GDM1 (cell line): ENCODE measurements around the gene IKZF5.

ENCODE experiments used
- DNase-seq: peaks from one replicate; lab custom pipeline; 2025; lab: John Stamatoyannopoulos, UW

IKZF5 gene, protein sequence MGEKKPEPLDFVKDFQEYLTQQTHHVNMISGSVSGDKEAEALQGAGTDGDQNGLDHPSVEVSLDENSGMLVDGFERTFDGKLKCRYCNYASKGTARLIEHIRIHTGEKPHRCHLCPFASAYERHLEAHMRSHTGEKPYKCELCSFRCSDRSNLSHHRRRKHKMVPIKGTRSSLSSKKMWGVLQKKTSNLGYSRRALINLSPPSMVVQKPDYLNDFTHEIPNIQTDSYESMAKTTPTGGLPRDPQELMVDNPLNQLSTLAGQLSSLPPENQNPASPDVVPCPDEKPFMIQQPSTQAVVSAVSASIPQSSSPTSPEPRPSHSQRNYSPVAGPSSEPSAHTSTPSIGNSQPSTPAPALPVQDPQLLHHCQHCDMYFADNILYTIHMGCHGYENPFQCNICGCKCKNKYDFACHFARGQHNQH

GRCh38 chr10:123008355-123009104 lies at the start of gene IKZF5, which contains the start of gene ACADSB:
TSS of gene IKZF5 (minus strand) at chr10:123008795. CDS start at chr10:122998625, 10,170 bp downstream.
TSS of gene ACADSB (plus strand) at chr10:123009006. CDS start at chr10:123009030, 24 bp downstream.
- peak; percentile 94 for DNase-seq

GRCh38 chr10:123057968-123058367 lies 49.4 kb upstream of the IKZF5 start:
- DNase-seq = no peak

- no peak for DNase-seq
Measured at GRCh38 chr10:123045961-123046731, 37.6 kb upstream of the IKZF5 start.

- DNase-seq = no peak
Measured at GRCh38 chr10:123044391-123044790, 35.8 kb upstream of the IKZF5 start.

- peak; percentile 32 for DNase-seq
Measured at GRCh38 chr10:123043409-123043925, 34.9 kb upstream of the IKZF5 start.

DNA sequence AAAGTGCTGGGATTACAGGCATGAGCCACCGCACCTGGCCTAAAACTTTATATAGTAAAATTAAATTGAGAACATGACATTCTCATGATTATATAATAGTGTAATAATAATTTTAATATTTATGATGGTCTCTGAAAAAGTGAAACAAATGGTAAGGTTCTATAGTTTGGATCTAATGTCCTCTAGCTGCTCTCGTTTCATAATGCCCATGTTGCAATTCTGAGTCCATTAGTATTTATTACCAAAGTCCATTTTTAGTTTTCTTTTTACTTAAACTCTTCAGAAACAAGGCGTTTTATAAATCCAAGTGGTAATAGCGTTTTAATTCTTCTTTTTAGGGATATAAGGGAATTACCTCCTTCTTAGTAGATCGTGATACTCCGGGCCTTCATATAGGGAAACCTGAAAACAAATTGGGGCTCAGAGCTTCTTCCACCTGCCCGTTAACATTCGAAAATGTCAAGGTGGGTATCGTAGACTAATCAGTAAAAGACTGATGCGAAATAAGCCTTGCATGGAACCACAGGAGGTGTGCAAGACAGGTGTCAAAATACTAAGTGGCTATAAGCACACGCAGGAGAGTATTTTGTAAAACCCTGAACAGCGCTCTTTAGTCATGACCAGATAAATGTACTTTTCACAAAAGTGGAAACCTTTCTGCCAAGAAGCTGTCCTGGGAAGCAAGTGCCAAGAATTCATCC lies 34.3 kb upstream of the IKZF5 start:
- no peak for DNase-seq

DNA sequence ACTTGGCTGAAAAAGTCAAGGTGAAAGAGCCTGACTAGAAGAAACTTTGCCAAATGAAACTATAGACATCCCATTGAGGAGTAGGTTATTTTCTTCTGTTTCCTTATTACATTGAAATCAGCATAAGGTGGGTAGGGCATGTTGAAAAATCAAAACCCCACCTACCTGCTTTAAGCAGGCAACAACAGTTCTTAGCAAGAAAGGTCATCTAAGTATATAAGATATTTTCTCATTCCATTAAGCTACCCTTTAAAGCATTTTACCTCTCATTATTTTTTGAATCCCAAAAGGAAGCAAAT lies 31.0 kb upstream of the IKZF5 start:
- DNase-seq = no peak

GRCh38 chr10:123038782-123039631 lies 30.4 kb upstream of the IKZF5 start:
- peak; percentile 73 for DNase-seq

GRCh38 chr10:123035467-123036086 lies 27.0 kb upstream of the IKZF5 start:
- no peak for DNase-seq

- DNase-seq = no peak
Measured at GRCh38 chr10:123034332-123034731, 25.7 kb upstream of the IKZF5 start.

DNA sequence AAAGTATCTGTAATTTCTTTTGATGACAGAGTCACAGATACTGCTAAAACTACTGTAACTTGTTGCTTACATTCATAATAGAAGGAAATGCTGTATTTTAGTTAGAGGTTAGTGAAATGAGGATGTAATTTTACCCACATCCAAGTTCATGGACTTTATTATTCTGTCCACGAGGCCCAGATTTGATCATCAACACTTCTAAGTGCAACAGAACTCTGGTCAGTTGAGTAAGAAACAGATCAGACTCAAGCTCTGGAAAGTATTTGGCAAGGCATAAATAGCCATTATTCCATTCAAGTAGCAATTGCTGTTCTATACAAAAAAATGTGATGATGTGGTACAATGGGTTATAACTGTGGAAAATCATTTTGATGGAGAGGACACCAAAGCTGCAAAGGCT lies 22.5 kb upstream of the IKZF5 start:
- no peak for DNase-seq

DNA sequence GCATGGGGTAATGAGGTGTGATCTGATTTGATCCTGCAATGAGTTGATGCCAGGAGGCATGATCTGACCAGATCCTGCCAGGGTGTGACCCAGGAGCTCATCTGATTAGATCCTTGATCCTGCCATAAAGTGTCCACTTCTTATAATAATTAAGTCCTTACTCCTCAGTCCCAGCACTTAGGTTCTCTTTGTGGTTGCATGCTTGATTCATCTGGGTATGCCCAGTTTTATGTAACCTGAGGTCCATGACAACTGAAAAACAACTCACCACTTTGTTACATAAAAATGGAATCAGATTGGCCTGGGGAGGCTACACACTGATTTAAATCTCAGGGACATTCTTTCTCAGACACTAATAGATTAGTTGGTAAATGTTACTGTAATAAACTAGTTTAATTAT lies 19.3 kb upstream of the IKZF5 start:
- no peak for DNase-seq

GRCh38 chr10:123026302-123026701 lies 17.7 kb upstream of the IKZF5 start:
- DNase-seq = no peak

DNA sequence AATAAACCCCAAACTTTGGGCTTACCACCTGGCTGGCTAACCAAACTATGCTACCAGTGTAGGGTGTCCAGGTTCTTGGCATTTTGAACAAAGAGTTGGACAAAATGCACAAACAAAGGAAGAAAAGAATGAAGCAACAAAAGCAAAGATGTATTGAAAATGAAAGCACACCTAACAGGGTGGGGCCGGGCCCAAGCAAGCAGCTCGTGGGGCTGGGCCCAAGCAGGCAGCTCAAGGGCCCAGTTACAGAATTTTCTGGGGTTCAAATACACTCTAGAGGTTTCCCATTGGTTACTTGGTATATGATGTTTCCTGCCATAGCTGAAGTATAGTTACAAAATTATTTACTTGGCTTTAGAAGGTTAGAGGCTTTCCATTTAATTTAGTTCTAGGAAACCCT lies 15.9 kb upstream of the IKZF5 start:
- DNase-seq = no peak

- DNase-seq = no peak
Measured at GRCh38 chr10:123021517-123021916, 12.9 kb upstream of the IKZF5 start.

DNA sequence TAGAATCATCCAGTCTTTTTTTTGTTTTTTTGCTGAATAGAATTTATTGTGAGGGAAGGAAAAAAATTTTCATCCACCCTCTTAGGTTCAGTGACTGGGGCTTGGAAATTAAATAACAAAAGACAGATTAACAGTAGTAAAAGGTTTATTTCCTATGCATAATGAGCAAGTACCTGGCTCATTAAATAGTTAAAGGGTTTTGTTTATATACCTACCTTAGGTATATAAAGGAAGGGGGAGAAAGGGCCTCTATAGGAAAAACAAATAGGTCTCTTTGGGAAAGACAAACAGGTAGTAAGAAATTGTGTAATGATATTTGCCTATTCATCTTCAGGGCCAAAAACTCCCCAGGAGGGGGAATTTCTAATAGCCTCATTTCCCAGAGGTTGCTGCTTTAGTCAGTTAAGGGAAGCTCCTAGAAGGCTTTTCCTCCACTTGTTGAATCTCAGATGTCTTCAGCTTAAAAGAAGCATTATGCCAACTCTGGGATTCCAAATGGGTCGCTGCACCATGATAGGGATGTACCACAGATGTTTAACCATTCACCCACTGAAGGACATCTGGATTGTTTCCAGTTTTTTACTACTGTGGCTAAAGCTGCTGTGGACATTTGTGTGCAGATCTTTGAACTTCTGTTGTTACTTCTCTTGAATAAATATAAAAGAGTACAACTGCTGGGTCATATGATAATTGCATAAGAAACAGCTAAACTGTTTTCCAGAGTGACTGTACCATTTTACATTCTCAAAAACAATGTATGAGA lies 11.5 kb upstream of the IKZF5 start:
- no peak for DNase-seq

DNA sequence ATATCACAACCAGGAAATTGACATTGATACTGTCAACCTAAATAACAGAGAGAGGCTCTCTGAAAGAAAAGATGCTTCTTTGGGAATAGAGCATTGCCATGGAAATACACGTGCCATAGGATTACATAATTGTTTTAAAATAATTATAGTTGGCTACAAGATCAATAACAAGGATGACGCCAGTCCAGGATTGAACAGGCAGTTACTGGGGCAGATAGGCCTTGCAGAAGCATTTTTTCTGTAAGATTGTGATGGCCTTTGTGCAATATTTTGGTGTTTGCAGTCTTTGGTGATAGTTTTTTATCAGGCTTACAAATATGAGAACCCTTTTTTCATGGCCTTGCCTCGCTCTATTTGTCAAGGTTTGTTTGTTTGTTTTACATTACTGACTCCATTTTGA lies 10.7 kb upstream of the IKZF5 start:
- no peak for DNase-seq

DNA sequence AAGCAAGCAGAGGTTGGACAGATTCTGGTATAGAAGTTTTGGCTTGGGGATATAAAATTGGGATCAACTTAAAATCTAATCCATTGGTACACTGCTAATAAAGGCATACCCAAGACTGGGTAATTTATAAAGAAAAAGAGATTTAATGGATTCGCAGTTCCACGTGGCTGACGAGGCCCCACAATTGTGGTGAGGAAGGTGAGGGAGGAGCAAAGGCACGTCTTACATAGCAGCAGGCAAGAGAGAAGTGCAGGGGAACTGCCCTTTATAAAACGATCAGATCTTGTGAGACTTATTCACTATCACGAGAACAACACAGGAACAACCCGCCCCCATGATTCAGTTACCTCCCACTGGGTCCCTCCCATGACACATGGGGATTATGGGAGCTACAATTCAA lies 9.9 kb upstream of the IKZF5 start:
- DNase-seq = no peak

- DNase-seq = no peak
Measured at GRCh38 chr10:123017421-123018165, 9.0 kb upstream of the IKZF5 start.
